HG02571 (cell line): ENCODE measurements around the gene VAV2.

Source experiments
- ATAC-seq: cut with Tn5 transposase; IDR thresholded peaks from one replicate; pipeline ENCODE4 v1.9.1; 2021; ENCODE audit warnings: mild to moderate bottlenecking, moderate library complexity; ENCODE audit not compliant: unreplicated experiment

VAV2 gene

DNA sequence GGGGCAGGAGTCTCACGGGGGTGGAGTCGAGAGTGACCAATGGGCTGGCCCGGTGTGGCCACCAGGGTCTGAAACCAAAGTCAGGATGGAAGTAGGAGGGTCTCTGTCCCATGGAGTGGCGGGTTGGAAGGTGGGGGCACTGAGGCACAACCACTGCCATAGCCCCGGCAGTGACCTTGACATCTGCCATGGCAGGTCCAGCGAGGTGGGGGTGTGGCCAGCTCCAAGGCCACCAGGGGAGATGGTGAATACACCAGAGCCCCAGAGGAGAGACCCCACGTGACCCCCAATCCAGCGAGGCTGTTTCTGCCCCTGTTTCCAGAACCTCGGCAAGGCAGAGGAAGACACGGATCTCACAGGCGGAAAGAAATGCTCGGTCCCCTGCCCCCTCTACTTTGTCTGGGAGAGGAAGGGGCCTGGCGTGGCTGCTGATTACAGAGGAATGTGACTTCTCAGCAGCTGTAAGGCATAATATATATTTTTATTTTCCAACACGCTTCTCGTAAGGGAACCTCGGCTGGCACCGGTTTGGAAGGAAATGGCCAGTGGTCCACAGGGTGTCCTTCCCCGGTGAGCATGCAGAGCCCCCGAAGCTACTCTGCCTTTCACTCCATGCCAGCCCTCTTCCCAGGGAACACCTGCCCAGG, 148.2 kb downstream of the VAV2 start:
- ATAC-seq = no peak

DNA sequence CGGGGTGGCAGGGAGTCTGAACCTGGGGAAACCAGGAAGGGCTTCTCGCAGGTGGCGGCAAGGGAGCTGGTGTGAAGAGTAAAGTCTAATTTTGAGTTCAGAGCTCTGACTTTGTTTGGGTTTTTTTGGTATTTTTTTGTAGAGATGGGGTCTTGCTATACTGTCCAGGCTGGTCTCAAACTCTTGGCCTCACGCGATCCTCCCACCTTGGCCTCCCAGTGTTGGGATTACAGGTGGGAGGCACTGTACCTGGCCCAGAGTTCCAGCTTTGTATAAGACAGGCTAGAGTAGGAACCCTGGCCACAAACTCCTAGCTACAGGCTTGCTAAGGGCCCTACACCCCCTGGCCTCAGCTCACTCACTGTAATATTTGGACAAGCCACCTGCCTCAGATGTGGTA, 148.9 kb downstream of the VAV2 start:
- no peak for ATAC-seq

DNA sequence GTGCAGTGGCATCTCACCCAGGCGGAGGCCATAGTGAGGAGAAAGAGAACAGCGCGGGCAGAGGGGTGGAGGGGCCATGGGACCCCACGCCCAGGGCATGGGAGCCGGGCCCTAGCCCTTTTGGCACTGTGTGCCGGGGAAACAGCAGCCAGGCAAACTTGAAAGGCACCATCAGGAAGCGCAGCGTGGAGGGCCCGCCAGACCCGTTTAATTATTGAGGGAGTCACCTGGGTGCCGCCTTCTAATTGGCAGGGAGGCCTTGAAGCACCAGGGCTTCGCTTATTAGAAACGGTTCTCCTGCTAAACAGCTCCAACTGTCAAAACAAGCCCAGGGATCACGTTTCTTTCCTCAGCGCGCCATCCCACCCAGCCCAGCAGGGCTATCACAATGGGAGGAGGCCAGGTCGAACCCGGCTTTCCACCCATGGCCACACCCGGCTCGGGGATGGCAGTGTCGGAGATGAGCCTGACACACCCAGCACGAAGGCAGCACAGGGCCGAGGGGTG, 149.3 kb downstream of the VAV2 start:
- no peak for ATAC-seq

DNA sequence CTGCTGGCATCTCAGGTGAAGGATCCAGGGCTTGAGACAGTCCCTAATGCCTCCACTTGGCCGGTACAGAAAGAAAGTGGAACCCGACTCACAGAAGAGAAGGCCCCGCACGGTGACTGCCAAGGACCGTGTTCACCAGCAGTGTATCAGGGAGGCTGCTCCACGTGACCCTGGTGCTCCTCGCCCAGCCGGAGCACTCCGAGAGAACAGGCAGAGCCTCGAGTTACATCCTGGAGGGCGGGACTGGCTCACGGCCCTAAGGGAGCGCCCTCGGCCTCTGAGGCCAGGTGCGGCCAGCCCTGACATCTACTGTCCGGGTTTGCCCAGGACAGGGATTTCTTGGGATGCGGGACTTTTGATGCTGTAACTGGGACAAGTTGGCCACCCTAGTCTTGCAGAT, 149.9 kb downstream of the VAV2 start:
- no peak for ATAC-seq

DNA sequence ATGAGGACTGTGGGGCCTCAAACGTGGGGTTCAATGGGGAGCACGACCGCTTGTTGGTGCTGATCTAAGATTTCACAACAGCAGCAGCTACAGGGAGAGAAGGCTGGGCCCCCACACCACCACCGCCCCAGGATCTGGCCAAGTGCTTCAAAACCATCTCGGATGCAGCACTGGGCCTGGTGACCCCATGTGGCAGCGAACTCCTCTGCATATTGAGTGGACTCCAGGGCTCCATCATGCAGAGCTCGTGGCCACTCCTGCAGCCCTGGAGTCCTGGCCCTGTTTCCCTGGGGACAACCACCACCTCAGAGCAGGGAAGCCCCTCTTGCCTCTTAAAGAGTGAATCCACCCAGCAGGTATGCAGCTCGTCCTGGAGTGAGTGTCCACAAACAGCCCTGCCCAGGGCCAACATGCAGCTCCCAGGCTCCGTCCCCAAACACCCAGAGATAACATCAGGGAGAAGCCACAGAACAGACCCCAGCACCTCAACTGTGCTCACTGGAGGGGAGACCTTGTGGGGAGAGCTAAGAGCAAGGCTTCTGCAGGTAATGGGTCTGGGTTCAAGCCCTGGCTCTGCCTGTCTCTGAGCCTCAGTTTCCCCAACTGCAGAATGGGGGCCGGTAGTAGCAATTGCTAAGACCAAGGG, 150.8 kb downstream of the VAV2 start:
- no peak for ATAC-seq

DNA sequence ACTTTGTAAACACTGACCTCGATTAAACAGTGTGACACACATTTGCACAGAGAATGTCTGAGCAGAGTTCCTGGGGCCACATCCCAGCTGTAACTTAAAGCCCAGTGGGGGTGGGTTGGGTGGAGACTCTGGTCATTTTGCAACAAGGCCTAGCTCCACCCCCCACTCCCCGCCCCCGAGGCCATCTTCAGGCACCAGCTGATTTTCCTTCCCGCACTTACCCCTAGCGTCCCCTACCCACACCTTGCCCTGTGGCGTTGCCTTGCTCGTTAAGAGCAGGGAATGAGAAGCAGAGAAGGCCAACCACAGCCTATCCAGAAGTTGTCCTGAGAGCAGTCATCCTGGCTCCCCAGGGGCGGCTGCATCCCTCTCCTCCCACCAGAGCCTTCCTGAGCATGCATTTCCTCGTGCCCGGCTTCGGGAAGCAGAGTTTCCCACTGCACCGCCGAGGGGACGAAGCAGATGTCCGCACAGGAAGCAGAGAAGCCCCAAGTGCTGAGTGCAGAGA, 152.2 kb downstream of the VAV2 start:
- ATAC-seq = no peak

DNA sequence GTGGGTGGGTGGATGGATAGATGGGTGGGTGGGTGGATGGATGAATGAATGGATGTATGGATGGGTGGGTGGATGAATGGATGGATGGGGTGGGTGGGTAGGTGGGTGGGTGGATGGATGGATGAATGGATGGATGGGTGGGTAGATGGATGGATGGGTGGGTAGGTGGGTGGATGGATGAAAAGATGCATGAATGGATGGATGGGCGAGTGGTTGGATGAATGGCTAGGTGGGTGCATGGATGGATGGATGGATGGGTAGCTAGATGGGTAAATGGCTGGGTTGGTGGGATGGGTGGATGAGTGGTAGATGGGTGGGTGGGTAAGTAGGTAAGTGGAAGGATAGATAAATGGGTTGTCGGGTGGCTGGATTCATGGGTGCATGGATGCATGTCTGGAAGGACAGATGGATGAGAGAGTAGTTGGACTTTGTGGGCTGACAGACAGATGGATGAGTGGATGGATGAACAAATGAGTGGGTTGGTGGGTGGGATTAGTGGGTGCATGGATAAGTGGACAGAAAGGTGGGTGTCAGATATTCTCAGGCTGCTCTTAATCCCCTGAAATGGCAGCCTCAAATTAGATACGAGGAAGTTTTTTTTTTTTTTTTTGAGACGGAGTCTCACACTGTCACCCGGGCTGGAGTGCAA, 153.1 kb downstream of the VAV2 start:
- no peak for ATAC-seq

DNA sequence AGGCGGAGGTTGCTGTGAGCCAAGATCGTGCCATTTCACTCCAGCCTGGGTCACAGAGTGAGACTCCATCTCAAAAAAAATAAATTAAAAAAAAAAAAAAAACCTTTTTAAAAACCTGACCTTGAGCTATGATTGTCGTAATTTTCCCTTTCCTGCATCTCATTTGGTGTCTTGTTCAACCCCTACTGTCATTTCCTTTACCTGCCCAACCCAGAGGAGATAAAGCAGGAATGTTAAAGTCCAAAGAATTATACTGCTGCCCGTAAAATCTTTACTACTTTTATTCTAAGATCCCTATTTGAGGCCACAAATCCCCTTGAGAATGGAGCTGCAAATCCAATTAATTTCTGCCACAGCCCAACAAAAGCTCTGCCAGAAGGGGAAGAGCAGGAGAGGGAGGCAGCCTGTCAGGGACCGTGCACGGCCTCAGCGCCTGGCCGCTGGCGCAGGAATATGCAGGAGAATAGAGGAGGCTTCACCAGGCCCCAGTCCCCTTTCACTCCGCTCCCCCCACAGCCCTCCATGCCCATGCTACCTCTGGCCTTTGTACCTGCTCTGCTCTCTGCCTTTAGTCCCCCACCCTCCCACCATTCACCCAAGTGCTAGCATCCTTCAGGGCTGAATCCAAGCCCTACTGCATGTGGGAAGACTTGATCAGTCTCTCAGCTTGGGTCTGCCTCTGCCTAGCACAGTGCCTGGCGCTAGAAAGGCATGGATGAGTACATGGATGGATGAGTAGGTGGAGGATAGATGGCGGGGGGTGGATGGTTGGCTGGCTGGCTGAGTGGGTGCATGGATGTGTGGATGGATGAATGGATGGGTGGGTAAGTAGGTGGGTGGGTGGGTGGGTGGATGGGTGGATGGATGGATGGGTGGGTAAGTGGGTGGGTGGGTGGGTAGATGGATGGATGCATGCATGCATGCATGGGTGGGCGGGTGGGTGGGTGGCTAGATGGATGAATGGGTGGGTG, 154.2 kb downstream of the VAV2 start:
- no peak for ATAC-seq

DNA sequence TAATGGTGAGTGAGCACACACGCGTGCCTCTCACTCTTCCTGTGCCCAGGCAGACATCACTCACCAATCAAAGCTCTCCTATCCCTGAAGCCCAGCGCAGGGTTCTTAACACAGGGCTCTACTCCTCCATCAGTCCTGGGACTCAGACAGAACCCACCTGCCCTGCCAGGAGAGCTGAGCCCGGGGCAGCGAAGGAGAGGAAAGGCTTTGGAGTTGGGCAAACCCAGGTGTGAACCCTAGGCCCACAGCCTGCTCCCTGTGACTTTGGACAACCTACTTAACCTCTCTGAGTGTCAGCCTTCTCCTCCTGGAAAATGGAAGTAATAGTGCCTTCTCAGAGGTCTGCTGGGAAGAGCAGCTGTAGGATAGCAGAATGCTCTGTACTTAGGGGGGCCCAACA, 155.3 kb downstream of the VAV2 start:
- no peak for ATAC-seq

DNA sequence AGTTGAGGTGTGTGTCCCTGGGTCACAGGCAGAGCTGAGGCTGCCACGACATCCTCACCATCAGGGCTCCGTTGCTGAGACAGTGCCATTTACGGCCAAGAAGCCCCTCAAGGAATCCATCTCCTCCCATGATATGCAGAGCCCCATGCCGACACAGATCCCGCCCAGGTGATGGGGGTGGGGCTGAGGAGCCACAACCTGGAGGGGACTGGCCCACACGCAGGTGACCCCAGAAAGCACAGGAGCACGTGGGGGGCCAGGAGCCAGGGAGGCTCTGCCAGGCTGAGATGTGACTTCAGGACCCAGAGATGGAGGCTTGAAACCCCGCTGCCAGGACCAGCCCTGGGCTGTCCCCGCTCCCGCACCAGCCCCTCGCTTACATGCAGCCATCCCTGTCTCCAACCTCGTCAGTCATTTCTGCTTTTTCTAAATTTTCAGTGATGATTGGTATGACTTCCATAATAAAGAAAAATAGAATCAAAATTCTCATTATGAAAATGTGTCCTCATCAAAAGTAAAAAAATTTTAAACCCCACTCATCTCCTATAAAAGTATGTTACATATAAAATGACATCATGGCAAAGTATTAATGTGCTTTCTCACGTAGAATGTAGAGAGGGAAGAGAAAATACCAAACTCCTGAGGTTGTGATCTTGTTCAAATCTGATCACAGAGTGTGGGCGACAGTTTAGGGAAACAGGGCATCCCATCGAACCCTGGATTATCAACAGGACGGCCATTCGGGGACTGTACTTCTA, 155.9 kb downstream of the VAV2 start:
- ATAC-seq = no peak

DNA sequence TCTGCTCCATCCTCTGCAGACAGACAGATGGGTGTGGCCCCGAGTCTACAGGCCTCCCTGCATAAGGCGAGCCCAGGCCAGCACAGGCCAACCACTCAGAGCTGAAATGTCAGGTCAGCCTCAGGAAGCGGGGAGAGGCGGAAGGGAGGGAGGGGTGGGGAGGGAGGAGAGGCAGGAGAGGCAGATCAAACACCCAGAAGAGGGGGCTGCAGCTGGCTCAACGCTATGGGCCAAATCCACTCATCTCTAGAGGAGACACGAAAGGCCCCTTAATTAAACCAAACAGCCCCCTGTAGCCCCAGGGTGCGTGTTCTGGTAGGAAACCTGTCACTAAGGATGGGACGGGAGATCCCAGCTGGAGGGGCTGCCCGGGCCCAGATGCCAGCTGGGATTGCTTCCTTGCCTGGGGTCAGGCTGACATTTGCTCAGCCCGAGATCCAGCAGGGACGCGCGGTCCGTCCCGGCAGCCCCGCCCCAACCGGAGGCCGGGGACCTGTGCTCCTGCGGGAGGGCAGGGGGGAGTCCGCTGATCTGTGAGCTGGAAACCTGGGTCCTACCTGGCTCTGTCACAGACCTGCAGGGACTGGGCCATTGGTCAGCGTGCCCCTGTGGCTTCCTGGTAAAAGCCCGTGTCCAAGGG, 156.7 kb downstream of the VAV2 start:
- no peak for ATAC-seq

DNA sequence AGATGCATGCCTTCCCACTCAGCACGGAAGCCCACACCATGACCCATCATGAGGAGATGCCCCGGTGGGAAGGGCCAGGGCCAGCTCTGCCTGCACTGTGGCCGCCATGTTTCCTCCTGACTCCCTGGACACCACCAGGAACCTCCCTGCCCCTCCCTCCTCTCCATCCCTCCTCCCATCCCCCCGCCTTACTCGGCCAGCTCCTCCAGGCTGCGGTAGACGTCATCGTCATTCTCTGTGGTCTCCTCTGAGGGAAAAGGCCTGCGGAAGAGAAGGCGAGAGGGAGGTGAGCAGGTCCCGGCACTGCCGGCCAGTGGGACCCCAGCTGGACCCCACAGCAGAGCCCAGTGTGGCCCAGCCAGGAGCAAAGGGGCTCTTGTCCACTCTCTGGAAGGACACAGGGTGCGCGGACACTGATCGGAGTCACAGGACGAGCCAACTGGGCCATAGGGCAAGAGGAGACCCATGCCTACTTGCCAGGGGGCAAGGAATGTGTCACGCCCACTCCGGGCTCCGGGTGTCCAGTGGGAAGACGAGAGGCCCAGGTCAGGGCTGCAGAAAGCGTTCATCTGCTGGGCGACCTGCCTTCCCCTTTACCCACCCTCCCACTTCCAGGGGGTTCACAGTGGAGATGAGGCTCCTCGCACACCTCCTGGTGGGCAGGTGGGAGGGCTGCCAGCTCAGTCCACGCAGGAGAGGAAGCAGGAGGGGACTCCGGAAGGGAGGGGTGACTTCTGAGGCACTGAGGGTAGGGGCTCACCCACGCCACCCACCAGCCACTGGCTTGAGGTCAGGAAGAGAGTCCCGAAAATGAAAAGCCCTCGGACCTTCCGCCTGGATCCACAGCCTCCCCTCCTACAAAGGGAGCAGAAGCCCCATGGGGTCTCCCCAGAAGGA, 157.8 kb downstream of the VAV2 start:
- ATAC-seq = no peak

DNA sequence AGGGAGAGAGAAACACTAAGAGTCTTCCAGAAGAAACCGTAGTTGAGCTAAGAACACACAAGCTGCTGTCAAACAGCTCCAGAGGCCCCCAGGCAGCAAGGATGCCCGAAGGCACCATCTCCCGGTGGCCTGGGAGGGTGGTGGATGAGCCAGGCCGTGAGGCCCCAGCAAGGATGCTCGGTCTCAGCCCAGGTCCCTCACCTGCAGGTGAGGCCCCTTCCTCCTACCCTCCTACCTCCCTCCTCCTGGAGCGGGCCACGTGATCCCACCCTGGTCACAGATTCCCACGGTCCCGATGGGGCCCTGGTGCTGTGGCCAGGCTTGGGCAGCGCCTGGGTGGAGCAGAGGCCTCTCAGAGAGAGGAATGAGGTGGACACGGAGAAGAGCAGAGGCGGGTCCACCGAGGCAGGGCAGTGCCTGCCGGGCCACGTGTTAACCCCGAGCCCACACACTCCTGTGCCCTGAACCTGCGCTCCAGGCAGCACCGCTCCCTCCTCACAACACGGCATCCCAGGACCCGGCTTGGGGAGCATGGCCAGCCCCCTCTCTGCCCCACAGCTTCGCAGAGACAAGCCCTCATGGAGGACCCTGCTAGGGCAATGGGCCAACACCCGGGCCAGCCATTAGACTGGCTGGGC, 158.6 kb downstream of the VAV2 start:
- no peak for ATAC-seq

DNA sequence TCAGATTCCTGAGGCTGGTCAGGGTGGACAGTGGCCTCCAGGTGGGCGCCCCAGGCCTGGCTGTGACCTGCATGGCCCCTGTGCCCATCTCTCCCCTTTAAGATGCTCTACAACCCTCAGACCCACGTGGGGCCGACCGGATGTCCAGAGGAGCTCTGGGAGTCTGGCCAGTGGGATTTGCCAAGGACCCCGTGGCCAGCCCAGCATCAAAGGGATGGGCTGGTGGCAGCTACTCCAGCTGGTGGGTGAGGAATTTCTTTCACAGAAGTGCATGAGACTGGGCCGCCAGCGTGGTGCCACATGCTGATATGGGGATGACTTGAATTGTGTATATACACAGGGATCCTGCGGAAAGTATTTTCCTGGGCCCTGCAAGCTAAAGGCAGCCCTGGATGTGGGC, 159.2 kb downstream of the VAV2 start:
- no peak for ATAC-seq

DNA sequence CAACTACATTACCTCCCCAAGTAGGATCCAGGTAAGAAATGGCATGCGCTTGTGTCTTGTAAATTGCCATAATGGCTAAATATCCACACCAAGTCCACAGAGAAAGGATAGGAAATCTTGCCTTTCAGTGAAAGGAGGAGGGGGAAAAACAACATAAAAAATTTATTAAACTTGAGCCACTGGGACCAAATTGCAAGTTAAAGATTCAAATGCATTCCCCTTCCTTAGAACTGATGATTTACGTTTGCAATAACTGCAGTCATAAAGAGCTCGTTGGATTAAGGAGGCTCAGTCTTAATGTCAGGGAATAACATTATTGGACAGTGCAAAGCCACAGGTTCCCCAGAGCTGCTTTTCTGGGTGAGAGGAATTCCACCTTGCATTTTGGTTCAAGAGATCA, 161.4 kb downstream of the VAV2 start:
- no peak for ATAC-seq

DNA sequence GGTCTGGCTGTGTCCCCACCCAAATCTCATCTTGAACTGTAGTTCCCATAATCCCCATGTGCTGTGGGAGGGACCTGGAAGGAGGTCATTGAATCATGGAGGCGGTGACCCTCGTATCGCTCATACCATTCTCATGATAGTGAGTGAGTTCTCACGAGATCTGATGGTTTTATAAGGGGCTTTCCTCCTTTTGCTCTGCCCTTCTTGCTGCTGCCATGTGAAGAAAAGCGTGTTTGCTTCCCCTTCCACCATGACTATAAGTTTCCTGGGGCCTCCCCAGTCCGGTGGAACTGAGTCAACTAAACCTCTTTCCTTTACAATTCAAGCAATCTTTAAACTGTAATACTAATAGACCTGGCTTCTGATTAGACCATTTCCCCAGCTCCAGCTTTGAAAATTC, 161.8 kb downstream of the VAV2 start:
- no peak for ATAC-seq

DNA sequence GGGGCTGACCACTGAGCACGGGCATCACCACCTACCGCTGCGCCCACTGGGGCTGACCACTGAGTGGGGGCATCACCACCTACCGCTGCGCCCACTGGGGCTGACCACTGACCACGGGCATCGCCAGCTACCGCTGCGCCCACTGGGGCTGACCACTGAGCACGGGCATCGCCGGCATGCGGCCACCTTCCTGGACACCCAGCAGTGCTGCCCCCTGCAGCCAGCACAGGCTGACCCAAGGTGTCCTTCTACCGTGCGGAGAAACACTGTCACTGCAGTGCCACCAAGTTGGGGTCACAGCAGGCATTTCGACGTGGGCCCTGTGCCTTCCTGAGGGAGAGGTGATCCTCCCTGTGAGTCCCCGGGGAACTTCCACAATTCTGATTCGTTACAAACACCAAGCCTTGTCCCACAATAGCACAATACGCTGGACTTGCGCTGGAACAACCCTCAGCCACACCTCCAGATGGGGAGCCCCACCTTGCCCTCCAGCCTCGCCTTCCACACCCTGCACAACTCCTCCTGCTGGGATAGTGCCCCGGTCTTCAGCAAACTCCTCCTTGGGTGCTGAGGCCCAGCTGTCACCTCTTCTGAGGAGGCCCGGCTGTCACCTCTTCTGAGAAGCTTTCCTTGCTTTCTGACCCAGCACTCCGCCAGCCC, 163.7 kb downstream of the VAV2 start:
- no peak for ATAC-seq
